ENCODE results near the gene RFTN1. TPM values are rescaled to one million over a fixed set of nuclear protein-coding genes. Genes with fewer than 3 reads are reported as not detected.

The RFTN1 gene
- total and polyA plus RNA-seq, 11 donors: 17.1 to 40.8 (median 26.4) TPM

- Histone ChIP-seq H3K4me1 (peaks cover 0 to 69% (median 36%) of the 10 kb centered on the region in 12 donors), H3K4me3 (no peak overlapping the region), H3K27me3 (no peaks in the 10 kb centered on the region), H3K27ac (peak overlapping the region in 9 of 12 donors; percentile 8 to 82 (median 40)), H3K9me3 (no peaks in the 10 kb centered on the region), H3K36me3 (peaks cover 0 to 15% (median 1%) of the 10 kb centered on the region in 9 donors)
- DNase-seq (no peak), ATAC-seq (no peak)
- intact Hi-C loops (cut with DNase I): loop anchor here in 1 of 10 donors (5.0 kb wide), 1 partner anchor 110 kb away; no protein-coding TSS in a partner anchor
- whole genome bisulfite sequencing, 4 donors: 81 to 89% (median 87%) methylated on average over 5 of the region's 5 CpGs
- TF ChIP-seq POLR2A (IDR thresholded peaks at IDR 0.05) (no peak), CTCF (IDR thresholded peaks at IDR 0.05) (no peak)
Measured at GRCh38 chr3:16482194-16482769, 31.2 kb downstream of the RFTN1 start.

GRCh38 chr3:16481546-16481897 is 32.0 kb downstream of the RFTN1 start:
- Histone ChIP-seq H3K27ac (peak overlapping the region in 10 of 12 donors; percentile 4 to 82 (median 38)), H3K9me3 (no peaks in the 10 kb centered on the region), H3K27me3 (no peaks in the 10 kb centered on the region), H3K36me3 (peaks cover 0 to 15% (median 0%) of the 10 kb centered on the region in 9 donors), H3K4me3 (peak overlapping the region in 1 of 12 donors; percentile 25), H3K4me1 (peaks cover 0 to 76% (median 36%) of the 10 kb centered on the region in 12 donors)
- DNase-seq: no peak
- ATAC-seq: no peak
- intact Hi-C loops (cut with DNase I): loop anchor here in 1 of 10 donors (5.0 kb wide), 1 partner anchor 109 kb away; no protein-coding TSS in a partner anchor
- no peak for TF ChIP-seq CTCF (IDR thresholded peaks at IDR 0.05)
- 20 to 39% (median 29%) methylated on average over 3 of the region's 3 CpGs for WGBS, 4 donors

GRCh38 chr3:16480861-16481545 is 32.5 kb downstream of the RFTN1 start:
- H3K36me3 ChIP-seq: peaks cover 0 to 15% (median 0%) of the 10 kb centered on the region in 9 donors
- peak overlapping the region in 8 of 12 donors; percentile 8 to 82 (median 39) for H3K27ac ChIP-seq
- no peak for DNase-seq
- TF ChIP-seq CTCF (IDR thresholded peaks at IDR 0.05): no peak
- no peaks in the 10 kb centered on the region for H3K9me3 ChIP-seq
- no peak overlapping the region for H3K4me3 ChIP-seq
- no peaks in the 10 kb centered on the region for H3K27me3 ChIP-seq
- peaks cover 0 to 78% (median 36%) of the 10 kb centered on the region in 12 donors for H3K4me1 ChIP-seq
- no peak for ATAC-seq
- intact Hi-C loops (cut with DNase I): loop anchor here in 1 of 10 donors (5.0 kb wide), 1 partner anchor 109 kb away; no protein-coding TSS in a partner anchor
- WGBS, 4 donors: 41 to 49% (median 49%) methylated on average over 5 of the region's 5 CpGs

GRCh38 chr3:16478516-16478915 is 35.0 kb downstream of the RFTN1 start:
- Histone ChIP-seq H3K9me3 (no peaks in the 10 kb centered on the region), H3K27me3 (no peaks in the 10 kb centered on the region), H3K27ac (peak overlapping the region in 3 of 12 donors; percentile 10 to 33 (median 19)), H3K4me3 (no peak overlapping the region), H3K4me1 (peaks cover 0 to 69% (median 31%) of the 10 kb centered on the region in 12 donors), H3K36me3 (peaks cover 0 to 15% (median 0%) of the 10 kb centered on the region in 9 donors)
- no peak for TF ChIP-seq CTCF (IDR thresholded peaks at IDR 0.05)
- TF ChIP-seq POLR2A (IDR thresholded peaks at IDR 0.05): no peak
- intact Hi-C loops (cut with DNase I): no loop called here
- DNase-seq: peak in 1 of 5 donors; percentile 49
- 71 to 83% (median 77%) methylated on average over 2 of the region's 2 CpGs for WGBS, 4 donors
- ATAC-seq: peak in 3 of 4 donors; percentile 53 to 68 (median 55)

All from heart left ventricle (tissue), 16 donors.